HepG2 (cell line): ENCODE results near the gene CDK6.

Source experiments
- ARID3A ChIP-seq: IDR thresholded peaks from 2 replicates; pipeline ENCODE4 v1.6.1; 2012; ENCODE audit warnings: low read depth, low read length, improper control_type of control experiment
- ZNF572 ChIP-seq: sonication (generic); formaldehyde crosslinking; IDR thresholded peaks from 2 replicates; pipeline ENCODE4 v1.5.1; 2020; ENCODE audit warnings: mild to moderate bottlenecking, missing genetic modification reagents

- no peak for TF ChIP-seq ARID3A
- no peak for TF ChIP-seq ZNF572 (CRISPR knock-in tag)
Observed at GRCh38 chr7:92705831-92706230, 130.5 kb downstream of the CDK6 start.
